Glutamatergic neuron (in vitro differentiated cells): ENCODE measurements around the gene TAOK2. TPM values are rescaled to one million over a fixed set of nuclear protein-coding genes. Genes with fewer than 3 reads are reported as not detected.

Experiments used
- DNase-seq: peaks from one replicate; pipeline ENCODE4 v3.0.0; 2022
- H3K27ac Mint-ChIP-seq: one replicate; pipeline ENCODE4 v1.8.0; 2020; ENCODE audit warnings: mild to moderate bottlenecking, mixed read lengths, inconsistent platforms; ENCODE audit not compliant: unreplicated experiment
- H3K27me3 Mint-ChIP-seq: one replicate; pipeline ENCODE4 v1.8.0; 2020; ENCODE audit warnings: mild to moderate bottlenecking, moderate library complexity, mixed read lengths, inconsistent platforms; ENCODE audit not compliant: unreplicated experiment
- H3K36me3 Mint-ChIP-seq: one replicate; pipeline ENCODE4 v1.8.0; 2020; ENCODE audit warnings: mild to moderate bottlenecking, mixed read lengths, inconsistent platforms; ENCODE audit not compliant: unreplicated experiment
- H3K4me1 Mint-ChIP-seq: one replicate; pipeline ENCODE4 v1.8.0; 2020; ENCODE audit warnings: mild to moderate bottlenecking, low read depth, mixed read lengths, inconsistent platforms; ENCODE audit not compliant: unreplicated experiment
- H3K4me3 Mint-ChIP-seq: one replicate; pipeline ENCODE4 v1.8.0; 2020; ENCODE audit warnings: mild to moderate bottlenecking, mixed read lengths, inconsistent platforms; ENCODE audit not compliant: unreplicated experiment
- H3K9me3 Mint-ChIP-seq: one replicate; pipeline ENCODE4 v1.8.0; 2020; ENCODE audit warnings: mild to moderate bottlenecking, moderate library complexity, mixed read lengths, inconsistent platforms; ENCODE audit not compliant: unreplicated experiment
- total RNA-seq: library from RNA; stranded (reverse); fragmentation: NEBNext Ultra II Directional; extraction: Animal tissue kit (Norgen Biotek cat#: 25700); gene quantifications from one replicate; pipeline ENCODE4 v1.2.1, GENCODE V29; 2021; ENCODE audit not compliant: unreplicated experiment
- TF ChIP-seq, protein P1 (sequence below): fragments of 200-600 bp; sonication (generic); IDR thresholded peaks from one replicate; pipeline ENCODE4 v1.5.0; 2021; ENCODE audit not compliant: partially characterized antibody, unreplicated experiment

TAOK2 gene
- total RNA-seq, 1 donor from 2014 or later, result 58.5 TPM

- Mint-ChIP-seq H3K27me3 (peaks cover 10% of the 10 kb centered on the region), H3K36me3 (no peaks in the 10 kb centered on the region), H3K9me3 (peaks cover 5% of the 10 kb centered on the region), H3K27ac (no peak overlapping the region), H3K4me3 (no peak overlapping the region), H3K4me1 (peaks cover 8% of the 10 kb centered on the region)
- TF ChIP-seq, protein P1, sequence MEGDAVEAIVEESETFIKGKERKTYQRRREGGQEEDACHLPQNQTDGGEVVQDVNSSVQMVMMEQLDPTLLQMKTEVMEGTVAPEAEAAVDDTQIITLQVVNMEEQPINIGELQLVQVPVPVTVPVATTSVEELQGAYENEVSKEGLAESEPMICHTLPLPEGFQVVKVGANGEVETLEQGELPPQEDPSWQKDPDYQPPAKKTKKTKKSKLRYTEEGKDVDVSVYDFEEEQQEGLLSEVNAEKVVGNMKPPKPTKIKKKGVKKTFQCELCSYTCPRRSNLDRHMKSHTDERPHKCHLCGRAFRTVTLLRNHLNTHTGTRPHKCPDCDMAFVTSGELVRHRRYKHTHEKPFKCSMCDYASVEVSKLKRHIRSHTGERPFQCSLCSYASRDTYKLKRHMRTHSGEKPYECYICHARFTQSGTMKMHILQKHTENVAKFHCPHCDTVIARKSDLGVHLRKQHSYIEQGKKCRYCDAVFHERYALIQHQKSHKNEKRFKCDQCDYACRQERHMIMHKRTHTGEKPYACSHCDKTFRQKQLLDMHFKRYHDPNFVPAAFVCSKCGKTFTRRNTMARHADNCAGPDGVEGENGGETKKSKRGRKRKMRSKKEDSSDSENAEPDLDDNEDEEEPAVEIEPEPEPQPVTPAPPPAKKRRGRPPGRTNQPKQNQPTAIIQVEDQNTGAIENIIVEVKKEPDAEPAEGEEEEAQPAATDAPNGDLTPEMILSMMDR, result no peak
- no peak for DNase-seq
Observed at GRCh38 chr16:30007378-30007895, 33.8 kb downstream of the TAOK2 start.

DNA sequence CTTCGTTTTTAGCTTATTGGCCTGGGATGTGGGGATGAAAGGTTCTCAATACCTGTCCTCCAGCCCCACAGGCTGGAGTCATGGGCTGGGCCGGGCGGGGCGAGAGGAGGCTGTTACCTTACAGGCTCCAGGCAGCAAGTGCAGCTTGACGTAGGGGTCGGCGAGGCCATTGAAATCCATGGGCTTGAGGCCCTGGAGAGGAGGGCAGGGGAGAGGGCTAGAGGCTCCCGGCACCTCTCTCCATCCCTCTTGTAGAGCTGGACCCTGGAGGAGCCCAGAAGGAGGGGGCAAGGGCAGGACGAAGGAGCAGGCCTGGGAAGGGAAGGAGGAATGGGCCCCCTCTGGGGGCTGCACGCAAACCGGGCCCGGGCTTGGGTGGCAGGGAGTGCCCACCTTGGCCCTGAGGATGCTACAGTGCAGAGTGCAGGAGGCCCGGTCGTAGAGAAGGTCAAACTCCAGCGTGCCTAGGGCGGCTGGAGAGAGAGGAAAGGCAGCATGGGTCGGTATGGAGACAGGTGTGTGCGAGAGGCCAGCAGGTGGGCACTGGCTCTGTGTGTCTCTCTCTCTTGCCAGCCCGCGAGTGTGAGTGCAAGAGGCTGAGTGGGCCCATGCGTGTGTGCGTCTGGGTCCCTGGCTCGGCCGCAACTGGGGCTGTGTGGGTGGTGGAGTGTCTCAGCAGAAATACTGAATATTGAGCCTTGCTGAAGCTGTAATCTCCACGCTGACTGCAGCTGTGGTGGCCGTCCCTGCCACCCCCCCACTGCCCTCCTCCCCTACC lies 35.6 kb downstream of the TAOK2 start:
- Mint-ChIP-seq H3K4me3 (peak overlapping the region; percentile 25), H3K27ac (no peak overlapping the region), H3K36me3 (no peaks in the 10 kb centered on the region), H3K4me1 (peaks cover 4% of the 10 kb centered on the region), H3K9me3 (peaks cover 5% of the 10 kb centered on the region), H3K27me3 (peaks cover 10% of the 10 kb centered on the region)
- TF ChIP-seq, protein P1, result no peak
- DNase-seq, result no peak

DNA sequence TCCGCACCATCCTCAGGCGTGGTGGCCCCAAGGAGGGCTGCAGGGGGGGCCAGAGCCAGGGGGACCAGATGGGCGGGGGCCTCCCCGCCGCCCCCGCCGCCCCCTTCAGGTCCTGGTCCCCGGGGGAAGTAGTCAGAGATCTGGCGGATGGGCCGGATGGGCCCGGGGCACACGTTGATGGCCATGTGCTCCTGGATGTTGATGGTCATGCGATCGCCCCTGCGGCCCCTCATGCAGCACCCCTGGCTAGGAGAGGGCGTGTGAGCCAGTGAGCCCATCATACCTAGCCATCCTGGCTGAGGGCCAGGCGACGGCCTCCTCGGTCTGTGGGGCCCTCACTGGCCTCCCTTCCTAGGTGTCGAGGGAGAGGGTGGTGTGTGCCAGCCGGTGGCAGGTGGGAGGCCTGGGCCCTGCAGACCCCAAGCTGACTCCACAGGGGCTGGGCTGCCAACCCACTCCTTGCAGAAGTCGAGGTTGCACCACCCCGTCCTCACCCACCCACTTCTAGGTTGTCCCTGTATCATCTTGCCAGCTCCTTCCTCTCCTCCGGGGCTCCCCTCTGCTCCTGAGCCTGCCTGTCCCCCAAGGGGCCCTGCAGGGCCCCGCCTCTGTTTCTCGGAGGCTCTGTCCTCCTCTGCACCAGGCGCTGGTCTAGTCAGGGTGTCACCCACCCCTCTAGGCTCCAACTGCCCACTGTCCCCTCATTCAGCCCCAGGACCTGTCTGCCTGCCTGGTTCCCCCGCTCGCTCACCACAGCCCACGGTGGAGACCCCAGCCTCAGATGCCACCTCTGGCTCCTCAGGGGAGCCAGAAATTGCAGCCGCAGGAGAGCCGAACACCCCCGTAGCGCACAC lies 36.5 kb downstream of the TAOK2 start:
- Mint-ChIP-seq H3K27me3 (peaks cover 10% of the 10 kb centered on the region), H3K36me3 (no peaks in the 10 kb centered on the region), H3K27ac (no peak overlapping the region), H3K4me3 (peak overlapping the region; percentile 84), H3K4me1 (peaks cover 4% of the 10 kb centered on the region), H3K9me3 (peaks cover 5% of the 10 kb centered on the region)
- TF ChIP-seq, protein P1, result no peak
- DNase-seq, result no peak

GRCh38 chr16:30010844-30011713 lies 37.4 kb downstream of the TAOK2 start, which contains the start of gene DOC2A:
Gene DOC2A, minus strand, starts transcription at chr16:30011027. Its CDS starts 805 bp downstream, at chr16:30010222.
- H3K4me3 Mint-ChIP-seq, result peak within 1 kb of the TSS; percentile 91
- H3K27ac Mint-ChIP-seq, result no peak within 1 kb of the TSS
- peaks cover 10% of the 10 kb centered on the region for H3K27me3 Mint-ChIP-seq
- TF ChIP-seq, protein P1, result no peak
- H3K36me3 Mint-ChIP-seq, result no peaks in the 10 kb centered on the region
- H3K9me3 Mint-ChIP-seq, result peaks cover 5% of the 10 kb centered on the region
- H3K4me1 Mint-ChIP-seq, result peaks cover 4% of the 10 kb centered on the region
- peak; percentile 72 for DNase-seq
